ENCODE results near the gene MCF2L2.

MCF2L2 gene

DNA sequence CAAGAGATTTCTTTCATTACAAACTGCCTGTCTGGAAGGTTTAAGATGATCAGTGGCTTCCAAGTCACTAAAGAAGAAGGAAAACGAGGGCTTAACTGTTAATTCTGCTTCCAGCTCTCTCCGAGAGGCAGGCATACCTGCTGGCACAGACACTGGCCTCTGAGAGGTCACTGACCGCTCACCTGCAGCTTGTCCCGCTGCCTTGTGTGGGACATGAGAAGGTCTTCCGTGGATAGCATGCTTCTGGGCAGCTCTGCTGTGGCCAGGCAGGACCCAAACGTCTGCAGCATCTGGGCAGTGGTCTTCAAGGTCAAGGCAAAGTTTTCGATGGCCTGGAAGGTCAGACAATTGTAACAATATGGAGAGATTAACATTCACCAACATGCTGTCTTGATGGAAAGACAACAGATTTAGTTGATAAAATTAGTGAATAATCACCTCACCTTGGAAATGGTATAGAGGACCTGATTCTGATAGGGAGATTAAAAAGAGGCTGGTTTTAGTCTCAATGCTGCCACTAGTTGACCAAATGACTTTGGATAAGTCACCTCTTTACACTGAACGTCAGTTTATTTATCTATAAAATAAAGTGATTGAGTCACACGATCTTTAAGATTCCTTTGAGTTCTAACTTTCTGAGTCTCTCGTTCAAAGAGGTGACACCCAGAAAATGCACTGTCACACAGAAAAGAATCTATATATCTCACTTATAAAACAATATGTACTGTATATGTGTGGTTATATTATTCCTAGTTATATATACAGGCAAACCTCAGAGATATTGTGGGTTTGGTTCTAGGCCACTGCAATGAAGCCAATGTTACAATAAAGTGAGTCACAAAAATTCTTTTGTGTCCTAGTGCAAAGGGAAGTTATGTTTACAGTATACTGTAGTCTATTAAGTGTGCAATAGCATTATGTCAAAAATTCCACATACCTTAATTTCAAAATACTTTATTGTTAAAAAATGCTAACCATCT is 110.2 kb downstream of the MCF2L2 start:
- TF ChIP-seq, protein P1, sequence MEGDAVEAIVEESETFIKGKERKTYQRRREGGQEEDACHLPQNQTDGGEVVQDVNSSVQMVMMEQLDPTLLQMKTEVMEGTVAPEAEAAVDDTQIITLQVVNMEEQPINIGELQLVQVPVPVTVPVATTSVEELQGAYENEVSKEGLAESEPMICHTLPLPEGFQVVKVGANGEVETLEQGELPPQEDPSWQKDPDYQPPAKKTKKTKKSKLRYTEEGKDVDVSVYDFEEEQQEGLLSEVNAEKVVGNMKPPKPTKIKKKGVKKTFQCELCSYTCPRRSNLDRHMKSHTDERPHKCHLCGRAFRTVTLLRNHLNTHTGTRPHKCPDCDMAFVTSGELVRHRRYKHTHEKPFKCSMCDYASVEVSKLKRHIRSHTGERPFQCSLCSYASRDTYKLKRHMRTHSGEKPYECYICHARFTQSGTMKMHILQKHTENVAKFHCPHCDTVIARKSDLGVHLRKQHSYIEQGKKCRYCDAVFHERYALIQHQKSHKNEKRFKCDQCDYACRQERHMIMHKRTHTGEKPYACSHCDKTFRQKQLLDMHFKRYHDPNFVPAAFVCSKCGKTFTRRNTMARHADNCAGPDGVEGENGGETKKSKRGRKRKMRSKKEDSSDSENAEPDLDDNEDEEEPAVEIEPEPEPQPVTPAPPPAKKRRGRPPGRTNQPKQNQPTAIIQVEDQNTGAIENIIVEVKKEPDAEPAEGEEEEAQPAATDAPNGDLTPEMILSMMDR (IDR thresholded peaks at IDR 0.05; ENCODE audit: extremely low read depth, insufficient read depth, missing control alignments) = no peak
- in situ Hi-C loops (cut with MboI; ENCODE audit: low pct_unique_long_range_greater_than_20kb, low sequenced_read_pairs, unreplicated experiment) = no loop called here
- DNase-seq (ENCODE audit: low spot score) = no peak

DNA sequence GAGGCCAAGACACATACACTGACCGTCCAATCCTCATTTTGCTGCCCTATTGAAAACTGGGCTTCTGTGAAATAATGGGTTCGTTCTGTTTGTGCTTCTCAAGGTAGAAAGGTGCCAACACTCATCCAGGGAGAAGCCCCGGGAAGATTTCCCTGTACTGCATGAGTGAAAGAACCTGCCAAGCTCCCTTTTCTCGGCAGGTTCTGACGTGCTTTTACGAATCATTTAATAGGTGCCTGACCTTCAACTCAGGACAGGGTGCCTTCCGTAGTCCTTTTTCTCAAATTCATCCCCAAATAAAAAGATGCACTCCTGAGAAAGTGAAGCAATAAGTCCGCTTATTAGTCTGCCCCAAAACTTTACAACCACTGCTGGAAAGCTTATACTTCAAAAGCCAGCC is 111.1 kb downstream of the MCF2L2 start:
- in situ Hi-C loops (cut with MboI; ENCODE audit: low pct_unique_long_range_greater_than_20kb, low sequenced_read_pairs, unreplicated experiment) = no loop called here
- no peak for DNase-seq (ENCODE audit: low spot score)
- TF ChIP-seq, protein P1 (IDR thresholded peaks at IDR 0.05; ENCODE audit: extremely low read depth, insufficient read depth, missing control alignments) = no peak

DNA sequence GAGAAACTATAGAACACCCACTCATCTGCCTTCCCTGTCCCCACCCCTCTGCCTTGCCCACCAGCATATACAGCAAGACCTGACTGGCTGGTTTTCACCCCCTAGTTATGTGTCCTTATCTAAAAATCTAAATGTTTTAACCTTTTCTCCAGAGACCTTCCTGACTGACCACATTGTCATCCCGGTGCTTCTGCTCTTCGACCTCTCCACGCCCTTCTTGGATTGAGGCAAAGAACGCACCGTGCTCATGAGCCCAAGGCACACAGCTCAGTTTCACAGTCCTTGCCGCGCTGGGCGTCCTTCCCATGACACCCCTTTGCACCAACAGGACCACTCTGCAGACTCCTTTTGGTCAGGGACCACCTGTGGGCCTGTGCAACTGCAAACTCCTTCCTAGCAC is 112.7 kb downstream of the MCF2L2 start:
- no peak for DNase-seq (ENCODE audit: low spot score)
- in situ Hi-C loops (cut with MboI; ENCODE audit: low pct_unique_long_range_greater_than_20kb, low sequenced_read_pairs, unreplicated experiment) = no loop called here
- TF ChIP-seq, protein P1 (IDR thresholded peaks at IDR 0.05; ENCODE audit: extremely low read depth, insufficient read depth, missing control alignments) = no peak

DNA sequence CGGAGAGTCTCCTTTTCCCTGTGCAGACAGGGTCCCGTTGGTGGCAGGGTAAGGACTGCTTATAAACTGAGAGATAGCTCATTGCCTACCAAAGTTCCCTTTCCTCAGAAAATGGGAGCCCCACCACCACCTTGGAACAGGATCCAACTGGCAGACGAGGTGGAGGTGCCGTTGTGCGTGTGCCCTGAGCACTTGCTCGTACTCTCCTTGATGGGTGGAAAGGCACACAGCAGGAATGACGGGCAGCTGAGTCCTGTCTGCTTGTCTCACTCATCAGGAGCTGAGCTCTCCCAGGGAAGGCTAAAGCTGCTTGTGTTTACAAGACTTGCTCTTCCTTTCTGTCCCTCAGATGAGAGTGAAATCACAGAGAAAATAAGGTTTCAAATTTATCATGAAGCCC is 114.7 kb downstream of the MCF2L2 start:
- DNase-seq (ENCODE audit: low spot score) = no peak
- in situ Hi-C loops (cut with MboI; ENCODE audit: low pct_unique_long_range_greater_than_20kb, low sequenced_read_pairs, unreplicated experiment) = no loop called here
- TF ChIP-seq, protein P1 (IDR thresholded peaks at IDR 0.05; ENCODE audit: extremely low read depth, insufficient read depth, missing control alignments) = no peak

DNA sequence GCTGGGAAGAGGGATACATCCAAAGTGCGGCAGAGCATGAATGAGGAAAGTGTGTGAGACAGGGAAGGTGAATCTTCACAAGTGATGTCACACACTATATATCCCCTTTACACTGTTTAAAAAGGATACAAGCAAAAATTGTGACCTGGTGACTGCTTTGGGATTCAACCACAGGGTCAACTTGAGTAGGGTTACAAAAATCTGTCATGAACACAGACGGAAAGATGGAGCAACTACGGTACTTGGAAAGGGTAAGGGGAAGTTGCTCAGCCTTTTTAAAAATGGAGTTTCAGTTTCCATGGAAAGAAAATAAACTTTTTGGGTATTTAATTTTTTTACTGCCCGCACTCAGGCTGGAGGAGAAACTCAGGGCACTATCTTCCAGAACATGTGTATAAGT is 115.1 kb downstream of the MCF2L2 start:
- in situ Hi-C loops (cut with MboI; ENCODE audit: low pct_unique_long_range_greater_than_20kb, low sequenced_read_pairs, unreplicated experiment) = no loop called here
- no peak for DNase-seq (ENCODE audit: low spot score)
- TF ChIP-seq, protein P1 (IDR thresholded peaks at IDR 0.05; ENCODE audit: extremely low read depth, insufficient read depth, missing control alignments) = no peak

DNA sequence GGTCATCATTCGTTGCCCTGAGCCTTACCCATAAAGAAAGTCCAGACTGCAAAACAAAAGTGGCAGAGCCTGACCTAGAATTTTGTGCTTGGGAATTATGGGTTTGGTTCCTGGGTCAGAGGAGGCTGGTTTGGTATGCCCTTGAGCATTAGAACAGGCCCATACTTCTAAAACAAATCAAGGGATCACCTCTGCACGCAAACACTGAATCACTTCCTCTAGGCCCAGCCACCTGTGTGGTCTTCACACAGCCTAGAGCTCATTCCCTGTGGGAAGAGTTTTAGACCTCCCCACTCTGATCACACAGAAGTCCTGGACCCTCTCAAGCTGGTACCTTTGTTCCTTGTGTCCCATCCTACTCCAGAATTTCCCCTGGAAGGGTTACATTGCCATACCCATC is 116.0 kb downstream of the MCF2L2 start:
- DNase-seq (ENCODE audit: low spot score) = no peak
- in situ Hi-C loops (cut with MboI; ENCODE audit: low pct_unique_long_range_greater_than_20kb, low sequenced_read_pairs, unreplicated experiment) = no loop called here
- TF ChIP-seq, protein P1 (IDR thresholded peaks at IDR 0.05; ENCODE audit: extremely low read depth, insufficient read depth, missing control alignments) = no peak
